Measurements from ENCODE around the gene TRIM37.
"Not testable (repeated sequence)": the region's sequence is repeated elsewhere in the genome, so short reads cannot be mapped to it uniquely, and the experiment has no call there.

GRCh38 chr17:59090593-59090992 lies 16.1 kb downstream of the TRIM37 start:
- not testable (repeated sequence) for TF ChIP-seq CTCF (IDR thresholded peaks at IDR 0.05); EZH2 (IDR thresholded peaks at IDR 0.05; ENCODE audit: borderline replicate concordance, insufficient read depth, low read depth, low read length, poor library complexity, severe bottlenecking)

All from B cell (primary cell).